Measurements from ENCODE around the gene IL1RAPL1.

The IL1RAPL1 gene

GRCh38 chrX:28979877-28980276, 392.6 kb downstream of the IL1RAPL1 start:
- no peak for DNase-seq (ENCODE audit: low read depth)

GRCh38 chrX:28981952-28982351, 394.7 kb downstream of the IL1RAPL1 start:
- no peak for DNase-seq (ENCODE audit: low read depth)

- DNase-seq (ENCODE audit: low read depth), result no peak
Observed at GRCh38 chrX:28988246-28988645, 401.0 kb downstream of the IL1RAPL1 start.

DNA sequence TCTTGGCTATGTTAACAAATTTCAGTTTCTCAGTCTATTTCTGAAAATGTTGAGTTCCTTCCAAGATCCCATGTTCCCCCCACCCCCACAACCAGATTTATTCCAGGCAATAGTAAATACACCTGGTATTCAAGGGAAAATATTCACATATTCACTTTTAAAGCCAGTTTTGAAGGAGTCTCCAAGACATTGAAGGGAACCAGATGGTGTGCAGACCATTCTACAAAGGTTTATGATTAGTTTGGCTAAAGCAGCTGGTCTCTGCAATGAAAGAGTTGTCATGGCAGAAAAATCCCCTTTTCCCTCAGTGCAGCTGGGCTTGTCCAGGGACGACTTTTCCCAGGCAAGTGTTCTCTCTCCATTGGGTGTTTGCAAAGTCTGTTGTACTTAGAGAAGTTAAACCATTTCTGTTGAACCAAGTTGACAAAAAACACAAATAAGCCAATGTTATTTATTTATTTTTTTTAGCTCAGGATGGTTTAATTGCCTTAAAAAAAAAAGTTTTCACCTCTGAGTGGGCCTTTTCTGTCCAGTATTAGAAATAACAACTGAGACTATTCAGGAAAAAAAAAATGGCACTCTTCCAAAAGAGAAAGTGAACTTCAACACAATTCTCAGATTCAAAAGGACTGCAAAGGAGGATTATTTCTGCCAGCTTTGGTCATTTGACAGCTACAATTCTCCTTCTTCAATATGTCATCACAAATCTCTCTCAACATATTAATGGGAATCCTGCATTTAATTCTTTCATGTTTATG, 410.6 kb downstream of the IL1RAPL1 start:
- no peak for DNase-seq (ENCODE audit: low read depth)

DNA sequence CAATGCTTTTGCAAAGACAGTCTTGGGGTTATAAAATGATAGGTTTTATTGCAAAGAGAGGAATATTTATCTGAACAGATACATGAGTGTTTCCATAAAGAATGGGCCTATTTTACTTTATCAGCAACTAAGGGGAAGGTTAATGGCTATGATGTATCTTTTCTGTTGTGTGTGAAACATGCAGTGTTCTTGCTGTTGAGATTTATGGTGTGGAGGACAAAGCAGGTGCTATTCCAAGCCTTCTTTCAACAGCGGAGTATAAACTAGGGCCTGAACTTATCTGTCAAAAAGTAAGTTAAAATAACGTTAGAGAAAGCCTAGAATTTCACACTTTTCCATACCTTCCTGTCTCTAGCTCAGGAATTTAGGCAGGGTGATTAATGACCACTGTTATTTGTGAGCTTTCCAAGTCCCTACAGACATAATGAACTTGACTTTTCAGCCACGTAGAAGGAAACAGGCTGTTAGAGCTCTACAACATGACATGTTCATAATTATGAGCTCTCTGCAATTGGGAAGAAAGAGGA, 411.4 kb downstream of the IL1RAPL1 start:
- DNase-seq (ENCODE audit: low read depth), result no peak

- no peak for DNase-seq (ENCODE audit: low read depth)
Observed at GRCh38 chrX:29012867-29013266, 425.6 kb downstream of the IL1RAPL1 start.

GRCh38 chrX:29023207-29023606, 436.0 kb downstream of the IL1RAPL1 start:
- DNase-seq (ENCODE audit: low read depth), result no peak

DNA sequence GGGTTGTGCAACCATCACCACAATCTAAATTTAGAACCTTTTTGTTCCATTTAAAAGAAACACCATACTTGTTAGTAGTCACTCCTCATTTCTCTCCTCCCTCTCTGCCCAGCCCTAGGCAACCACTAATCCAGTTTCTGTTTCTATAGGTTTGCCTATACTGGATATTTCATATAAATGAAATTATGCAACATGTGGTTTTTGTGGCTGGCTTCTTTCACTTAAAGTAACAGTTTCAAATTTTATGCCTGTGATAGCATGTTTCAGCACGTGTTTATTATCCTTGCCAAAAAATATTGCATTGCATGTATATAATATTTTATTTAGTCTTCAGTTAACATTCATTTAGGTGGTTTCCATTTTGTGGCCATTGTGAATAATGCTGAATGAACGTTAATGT, 437.6 kb downstream of the IL1RAPL1 start:
- no peak for DNase-seq (ENCODE audit: low read depth)

DNA sequence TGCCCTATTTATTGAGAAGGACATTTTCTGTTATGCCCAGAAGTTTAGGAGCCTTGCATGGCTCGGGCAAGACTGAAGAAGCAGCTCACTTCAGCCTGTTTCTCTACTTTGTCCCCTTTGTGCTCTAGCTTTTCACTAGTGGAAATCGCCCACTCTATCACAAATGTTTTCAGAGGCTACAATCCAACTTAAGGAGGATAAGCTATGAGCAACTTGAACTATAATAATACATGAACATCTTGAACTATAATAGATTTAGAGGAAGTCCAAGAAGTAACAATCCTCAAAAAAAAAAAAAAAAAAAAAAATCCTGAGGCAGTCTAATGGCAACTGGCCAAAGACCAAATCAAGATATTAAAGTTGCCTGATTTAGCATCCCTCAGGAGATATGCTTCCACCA, 452.3 kb downstream of the IL1RAPL1 start:
- DNase-seq (ENCODE audit: low read depth), result no peak

DNA sequence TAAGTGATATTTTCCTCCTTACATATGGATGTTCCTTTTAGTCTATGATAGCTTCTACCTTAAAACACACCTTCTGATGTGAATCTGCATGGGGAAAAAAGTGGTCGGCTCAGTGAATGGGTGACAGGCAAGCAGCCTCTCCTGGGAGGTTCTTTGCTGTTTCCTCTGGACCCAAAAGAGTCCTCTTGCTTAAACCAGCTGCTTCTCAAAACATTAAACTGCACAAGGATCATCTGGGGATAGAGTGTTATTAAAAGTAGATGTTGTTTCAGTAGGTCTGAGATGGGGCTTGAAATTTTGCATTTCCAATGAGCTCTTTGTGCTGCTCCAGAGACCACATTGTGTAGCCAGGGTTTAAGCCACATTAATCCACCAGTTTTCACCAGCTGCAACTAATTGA, 452.9 kb downstream of the IL1RAPL1 start:
- no peak for DNase-seq (ENCODE audit: low read depth)

GRCh38 chrX:29042341-29042740, 455.1 kb downstream of the IL1RAPL1 start:
- DNase-seq (ENCODE audit: low read depth), result no peak

DNA sequence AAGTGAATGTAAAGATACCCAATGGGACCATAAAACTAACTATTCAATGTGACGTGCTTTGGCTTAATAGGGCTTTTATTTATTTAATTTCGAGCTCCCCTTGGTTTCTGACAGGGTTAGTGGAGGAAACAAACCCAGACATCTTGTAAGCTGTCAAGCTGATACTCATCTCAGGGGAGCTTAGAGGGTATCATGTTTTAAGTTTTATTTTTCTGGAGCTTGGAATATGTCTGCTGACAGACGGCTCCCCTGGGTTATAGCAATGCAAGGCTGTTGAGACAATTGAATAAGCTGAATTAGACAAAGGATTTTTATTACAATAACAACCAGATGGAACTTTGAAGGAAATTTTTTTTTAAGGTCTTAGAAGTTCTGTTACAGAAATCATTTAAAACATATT, 456.5 kb downstream of the IL1RAPL1 start:
- DNase-seq (ENCODE audit: low read depth), result no peak

- DNase-seq (ENCODE audit: low read depth), result no peak
Observed at GRCh38 chrX:29044423-29045184, 457.4 kb downstream of the IL1RAPL1 start.

DNA sequence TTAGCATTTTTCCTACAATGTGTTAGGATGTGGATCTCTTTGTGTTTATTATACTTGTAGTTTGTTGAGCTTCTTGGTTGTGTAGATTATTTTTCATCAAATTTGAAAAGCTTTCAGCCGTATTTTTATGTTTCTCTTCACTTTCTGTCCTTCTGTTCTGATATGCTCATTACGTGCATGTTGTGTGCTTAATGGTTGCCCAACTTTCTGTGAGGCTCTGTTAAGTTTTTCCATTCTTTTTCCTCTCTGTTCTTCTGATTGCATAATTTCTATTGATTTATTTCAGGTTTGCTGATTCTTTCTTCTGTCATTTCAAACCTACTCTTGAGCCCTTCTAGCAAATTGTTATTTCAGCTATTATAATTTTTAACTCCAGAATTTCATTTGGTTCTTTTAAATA, 478.2 kb downstream of the IL1RAPL1 start:
- DNase-seq (ENCODE audit: low read depth), result no peak

- DNase-seq (ENCODE audit: low read depth), result no peak
Observed at GRCh38 chrX:29066516-29066915, 479.3 kb downstream of the IL1RAPL1 start.

DNA sequence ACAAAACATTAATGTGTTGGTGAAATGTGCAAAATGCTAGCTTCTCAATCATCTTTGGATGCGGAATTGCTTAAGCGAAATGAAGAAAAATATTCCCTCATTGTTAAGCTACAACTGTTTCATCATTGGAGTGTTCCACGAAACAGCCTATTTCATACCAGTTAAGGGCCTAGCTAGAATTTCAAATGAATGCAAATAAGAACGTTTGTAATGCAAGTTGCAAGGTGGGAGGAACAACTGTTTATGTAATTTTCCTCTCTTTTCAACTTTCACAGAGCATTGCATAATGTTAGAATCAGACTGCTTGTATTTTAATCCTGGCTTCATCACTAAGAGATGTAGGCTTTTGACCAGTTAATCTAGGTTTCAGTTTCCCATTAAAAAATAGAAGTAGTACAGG, 480.1 kb downstream of the IL1RAPL1 start:
- DNase-seq (ENCODE audit: low read depth), result no peak

GRCh38 chrX:29071525-29072320, 484.5 kb downstream of the IL1RAPL1 start:
- peak; percentile 1 for DNase-seq (ENCODE audit: low read depth)

DNA sequence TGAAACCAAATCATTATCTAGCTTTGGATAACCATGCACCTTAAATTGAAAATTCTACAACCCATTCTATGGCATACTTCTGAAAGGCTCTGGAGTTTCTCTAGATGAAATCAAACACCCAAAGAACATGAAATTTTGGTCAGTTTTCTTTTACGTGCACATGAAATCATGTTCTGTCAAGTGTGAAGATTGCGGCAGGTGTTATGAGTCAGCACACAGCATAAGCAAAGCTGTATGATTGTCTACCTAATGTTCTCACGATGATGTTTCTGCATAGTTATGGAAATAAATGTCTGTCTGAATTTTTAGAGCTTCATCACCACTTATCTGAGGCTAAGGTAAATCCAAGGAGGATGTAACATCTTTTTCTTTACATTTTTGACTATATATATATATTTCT, 495.3 kb downstream of the IL1RAPL1 start:
- no peak for DNase-seq (ENCODE audit: low read depth)

- no peak for DNase-seq (ENCODE audit: low read depth)
Observed at GRCh38 chrX:29083823-29084222, 496.6 kb downstream of the IL1RAPL1 start.

- DNase-seq (ENCODE audit: low read depth), result no peak
Observed at GRCh38 chrX:29090811-29091210, 503.6 kb downstream of the IL1RAPL1 start.

GRCh38 chrX:29107231-29107630, 520.0 kb downstream of the IL1RAPL1 start:
- no peak for DNase-seq (ENCODE audit: low read depth)

DNA sequence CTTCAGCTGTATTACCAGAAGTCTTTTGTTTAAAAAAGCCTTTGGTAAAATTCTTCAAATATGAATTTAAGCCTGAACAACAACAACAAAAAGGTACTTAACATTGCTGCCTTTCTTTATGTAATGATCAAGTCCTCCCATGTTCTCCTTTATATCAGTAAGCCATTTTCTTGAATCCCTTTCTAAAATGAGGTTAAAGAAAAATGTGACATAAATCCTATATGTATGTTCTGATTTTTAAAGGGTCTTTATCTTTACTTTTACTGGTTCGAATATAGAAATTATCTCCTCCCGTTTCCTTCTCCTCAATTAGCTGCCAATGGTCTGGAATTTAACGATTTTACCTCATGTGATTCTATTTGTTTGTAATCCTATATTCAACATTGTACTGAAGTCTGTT, 522.8 kb downstream of the IL1RAPL1 start:
- DNase-seq (ENCODE audit: low read depth), result no peak

DNA sequence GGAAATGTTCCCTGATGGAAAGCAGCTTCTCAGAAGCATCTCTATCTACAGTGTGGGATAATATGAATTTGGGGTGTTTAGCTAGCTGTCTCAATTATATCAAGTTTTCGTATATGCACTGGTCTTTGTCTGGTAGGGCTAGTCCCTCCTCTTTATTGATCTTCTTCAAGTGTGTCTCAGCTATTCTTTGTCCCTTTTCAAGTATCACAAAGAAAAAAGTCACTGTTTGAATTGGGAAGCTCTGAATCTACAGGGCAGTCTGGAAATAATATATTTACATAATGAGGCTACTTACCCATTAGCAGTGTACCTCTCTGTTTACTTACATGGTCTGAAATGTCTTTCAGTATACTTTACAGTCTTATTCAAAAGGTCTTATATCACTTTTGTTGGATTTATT, 526.0 kb downstream of the IL1RAPL1 start:
- DNase-seq (ENCODE audit: low read depth), result no peak
